Measurements from ENCODE around the gene DSTN. TPM values are rescaled to one million over a fixed set of nuclear protein-coding genes. Genes with fewer than 3 reads are reported as not detected.

Gene DSTN
- total and polyA plus RNA-seq, 2 donors (not counting 3 experiments of a cell fraction or from before 2014, with no cell fraction given): 66.1 to 300 TPM

GRCh38 chr20:17638835-17639407, 69.0 kb downstream of the DSTN start:
- Histone ChIP-seq H3K4me3 (replicated peaks in 1 of 3; ENCODE audit: insufficient read depth in 1 of 3, low read depth in 1 of 3, low read length in 3 of 3) (no peak overlapping the region), H3K9me3 (replicated peaks; ENCODE audit: control insufficient read depth, insufficient read depth, low read length) (no peaks in the 10 kb centered on the region), H3K27me3 (ENCODE audit: control insufficient read depth in 2 of 2, insufficient read depth in 2 of 2, low read length in 2 of 2) (no peaks in the 10 kb centered on the region), H3K4me2 (ENCODE audit: insufficient read depth, low read length) (no peak overlapping the region), H2AFZ (ENCODE audit: low read depth, low read length) (no peak overlapping the region), H3K27ac (ENCODE audit: insufficient read depth, low read depth, low read length) (no peak overlapping the region), H3K36me3 (ENCODE audit: control insufficient read depth in 2 of 2, extremely low read depth in 1 of 2, insufficient read depth in 2 of 2, low read length in 2 of 2) (peaks cover 21 to 85% of the 10 kb centered on the region in 2 experiments), H3K4me1 (ENCODE audit: control insufficient read depth, extremely low read depth, insufficient read depth, low read length) (no peaks in the 10 kb centered on the region), H3K9ac (replicated peaks; ENCODE audit: extremely low read depth, insufficient read depth, low read length) (no peak overlapping the region), H4K20me1 (replicated peaks; ENCODE audit: control insufficient read depth, extremely low read depth, insufficient read depth, low read length) (no peaks in the 10 kb centered on the region), H3K9me1 (replicated peaks; ENCODE audit: control insufficient read depth, extremely low read depth, insufficient read depth, low read length) (no peaks in the 10 kb centered on the region), H3K79me2 (ENCODE audit: control insufficient read depth, insufficient read depth, low read length) (peaks cover 10% of the 10 kb centered on the region)
- intact Hi-C loops (cut with micrococcal nuclease): no loop called here
- DNase-seq (ENCODE audit: low read depth, low spot score): no peak
- ChIA-PET POLR2A (no interaction called here), CTCF (interaction anchor here (1.2 kb wide), 1 partner anchor 300 kb away, joined by 3 read pairs; no protein-coding TSS in a partner anchor)
- FAIRE-seq: no peak
- BruUV-seq (replicated peaks): no TSS peak
- TF ChIP-seq POLR2AphosphoS5 (IDR thresholded peaks at IDR 0.05; ENCODE audit: insufficient read depth, low read depth, low read length) (no peak), POLR2A (IDR thresholded peaks at IDR 0.05; ENCODE audit: low read depth, low read length) (no peak), GATA2 (IDR thresholded peaks at IDR 0.05; ENCODE audit: insufficient read depth, insufficient read length, low read depth, low read length) (no peak), FOS (IDR thresholded peaks at IDR 0.05; ENCODE audit: borderline replicate concordance, insufficient read depth, low read length) (no peak), CTCF (IDR thresholded peaks at IDR 0.05; ENCODE audit: extremely low read depth in 1 of 2, insufficient read depth in 1 of 2, low read depth in 1 of 2, low read length in 2 of 2) (no peak)
- TF ChIP-seq, protein P1, sequence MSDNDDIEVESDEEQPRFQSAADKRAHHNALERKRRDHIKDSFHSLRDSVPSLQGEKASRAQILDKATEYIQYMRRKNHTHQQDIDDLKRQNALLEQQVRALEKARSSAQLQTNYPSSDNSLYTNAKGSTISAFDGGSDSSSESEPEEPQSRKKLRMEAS (IDR thresholded peaks at IDR 0.05; ENCODE audit: insufficient read depth, insufficient read length): no peak
- dilution Hi-C loops (cut with MboI; ENCODE audit: extremely low pct_ligation_motif_present, low sequenced_read_pairs): no loop called here

Measured in endothelial cell of umbilical vein (primary cell).